HFF-Myc (cell line): ENCODE measurements around the gene CALB2.

Experiments used
- DNase-seq: peaks from one replicate; pipeline ENCODE4 v3.0.0-alpha.2; 2011; ENCODE audit warnings: low read depth; ENCODE audit errors: extremely low read depth
- H3K4me3 ChIP-seq: replicated peaks from 2 replicates; pipeline ENCODE4 v1.5.1; 2011; ENCODE audit warnings: low read depth, mild to moderate bottlenecking, control low read depth, low read length
- TF ChIP-seq, protein P1 (sequence below): IDR thresholded peaks from 2 replicates; pipeline ENCODE4 v1.5.1; 2012; ENCODE audit warnings: mild to moderate bottlenecking, low read depth, low read length, control low read depth; ENCODE audit errors: missing control alignments

CALB2 gene

DNA sequence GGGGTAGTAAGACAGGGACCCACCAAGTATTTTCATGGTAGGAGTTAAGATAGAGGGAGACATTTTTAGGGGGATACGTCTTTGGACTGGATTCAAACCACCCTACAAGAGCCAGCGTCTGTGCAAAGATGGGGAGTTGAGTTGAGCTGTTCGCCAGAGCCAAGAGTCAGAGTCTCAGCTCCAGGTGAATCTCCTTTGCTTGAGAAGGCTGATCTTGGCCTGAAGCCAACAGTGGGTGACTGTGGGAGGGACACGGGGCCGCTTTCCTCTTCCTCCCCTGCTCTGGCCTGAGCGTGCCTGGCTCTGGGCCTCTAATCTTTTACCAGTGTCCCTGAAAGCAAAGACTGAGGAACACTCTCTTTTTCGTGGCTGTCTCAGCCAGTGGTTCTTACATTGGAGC, 78.0 kb downstream of the CALB2 start:
- no peak overlapping the region for H3K4me3 ChIP-seq
- TF ChIP-seq, protein P1, sequence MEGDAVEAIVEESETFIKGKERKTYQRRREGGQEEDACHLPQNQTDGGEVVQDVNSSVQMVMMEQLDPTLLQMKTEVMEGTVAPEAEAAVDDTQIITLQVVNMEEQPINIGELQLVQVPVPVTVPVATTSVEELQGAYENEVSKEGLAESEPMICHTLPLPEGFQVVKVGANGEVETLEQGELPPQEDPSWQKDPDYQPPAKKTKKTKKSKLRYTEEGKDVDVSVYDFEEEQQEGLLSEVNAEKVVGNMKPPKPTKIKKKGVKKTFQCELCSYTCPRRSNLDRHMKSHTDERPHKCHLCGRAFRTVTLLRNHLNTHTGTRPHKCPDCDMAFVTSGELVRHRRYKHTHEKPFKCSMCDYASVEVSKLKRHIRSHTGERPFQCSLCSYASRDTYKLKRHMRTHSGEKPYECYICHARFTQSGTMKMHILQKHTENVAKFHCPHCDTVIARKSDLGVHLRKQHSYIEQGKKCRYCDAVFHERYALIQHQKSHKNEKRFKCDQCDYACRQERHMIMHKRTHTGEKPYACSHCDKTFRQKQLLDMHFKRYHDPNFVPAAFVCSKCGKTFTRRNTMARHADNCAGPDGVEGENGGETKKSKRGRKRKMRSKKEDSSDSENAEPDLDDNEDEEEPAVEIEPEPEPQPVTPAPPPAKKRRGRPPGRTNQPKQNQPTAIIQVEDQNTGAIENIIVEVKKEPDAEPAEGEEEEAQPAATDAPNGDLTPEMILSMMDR, result no peak
- no peak for DNase-seq

DNA sequence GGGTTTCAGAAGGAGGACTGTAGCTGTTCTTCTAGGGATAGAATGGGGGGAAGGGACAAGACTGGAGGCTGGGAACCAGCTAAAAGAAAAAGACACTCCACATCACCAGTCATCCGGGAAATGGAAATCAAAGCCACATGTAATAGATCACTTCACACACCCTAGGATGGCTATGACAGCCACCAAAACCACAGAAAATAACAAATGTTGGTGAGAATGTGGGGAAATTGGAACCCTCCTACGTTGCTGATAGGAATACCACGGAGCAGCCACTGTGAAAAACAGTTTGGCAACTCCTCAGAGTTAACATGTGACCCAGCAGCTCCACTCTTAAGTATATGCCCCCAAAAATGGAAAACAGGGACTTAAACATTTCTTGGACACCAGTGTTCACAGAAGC, 81.0 kb downstream of the CALB2 start:
- DNase-seq, result no peak
- TF ChIP-seq, protein P1, result no peak
- no peak overlapping the region for H3K4me3 ChIP-seq
